ENCODE data around the gene SEPTIN1. TPM values are rescaled to one million over a fixed set of nuclear protein-coding genes. Genes with fewer than 3 reads are reported as not detected.

The SEPTIN1 gene
- total and polyA plus RNA-seq, 2 of the 13 experiments (the other 11 are each of a cell fraction or from before 2014, with no cell fraction given), result 0.18 to 0.67 TPM

- TF ChIP-seq, protein P1, sequence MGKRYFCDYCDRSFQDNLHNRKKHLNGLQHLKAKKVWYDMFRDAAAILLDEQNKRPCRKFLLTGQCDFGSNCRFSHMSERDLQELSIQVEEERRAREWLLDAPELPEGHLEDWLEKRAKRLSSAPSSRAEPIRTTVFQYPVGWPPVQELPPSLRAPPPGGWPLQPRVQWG (CRISPR knock-in tag; IDR thresholded peaks at IDR 0.05; ENCODE audit: borderline replicate concordance, low read depth), result no peak
- TF ChIP-seq SP5 (CRISPR knock-in tag; IDR thresholded peaks at IDR 0.05; ENCODE audit: borderline replicate concordance, low read depth) (no peak), HNRNPLL (IDR thresholded peaks at IDR 0.05; ENCODE audit: low read depth, low read length, poor library complexity, severe bottlenecking) (no peak), XBP1 (CRISPR knock-in tag; IDR thresholded peaks at IDR 0.05) (no peak), SOX5 (CRISPR knock-in tag; IDR thresholded peaks at IDR 0.05; ENCODE audit: borderline replicate concordance) (no peak), KDM5B (CRISPR knock-in tag; IDR thresholded peaks at IDR 0.05; ENCODE audit: borderline replicate concordance) (peak; percentile 39; the same call in 1 of the 2 replicates), BRD4 (CRISPR knock-in tag; IDR thresholded peaks at IDR 0.05) (no peak), HDAC2 (CRISPR knock-in tag; IDR thresholded peaks at IDR 0.05) (no peak), SMYD3 (CRISPR knock-in tag; IDR thresholded peaks at IDR 0.05) (no peak), MED1 (CRISPR knock-in tag; IDR thresholded peaks at IDR 0.05) (no peak), DRAP1 (CRISPR knock-in tag; IDR thresholded peaks at IDR 0.05) (no peak), ZNF160 (CRISPR knock-in tag; IDR thresholded peaks at IDR 0.05) (no peak), ZNF678 (CRISPR knock-in tag; IDR thresholded peaks at IDR 0.05) (no peak), IRF1 (CRISPR knock-in tag; IDR thresholded peaks at IDR 0.05; ENCODE audit: low read depth) (no peak), FOXM1 (CRISPR knock-in tag; IDR thresholded peaks at IDR 0.05) (no peak), ZNF180 (CRISPR knock-in tag; IDR thresholded peaks at IDR 0.05; ENCODE audit: borderline replicate concordance, low read depth) (no peak), RAD51 (IDR thresholded peaks at IDR 0.05; ENCODE audit: borderline replicate concordance) (no peak), ZNF841 (CRISPR knock-in tag; IDR thresholded peaks at IDR 0.05; ENCODE audit: borderline replicate concordance) (no peak), FIP1L1 (IDR thresholded peaks at IDR 0.05; ENCODE audit: borderline replicate concordance, insufficient read depth, low read depth, low read length) (no peak), NFYB (CRISPR knock-in tag; IDR thresholded peaks at IDR 0.05) (no peak), ZNF136 (CRISPR knock-in tag; IDR thresholded peaks at IDR 0.05; ENCODE audit: low read depth) (no peak), NCOA2 (CRISPR knock-in tag; IDR thresholded peaks at IDR 0.05) (no peak), DDIT3 (CRISPR knock-in tag; IDR thresholded peaks at IDR 0.05) (no peak), ZNF446 (CRISPR knock-in tag; IDR thresholded peaks at IDR 0.05) (no peak), DMAP1 (CRISPR knock-in tag; IDR thresholded peaks at IDR 0.05) (no peak), PTBP1 (IDR thresholded peaks at IDR 0.05; ENCODE audit: low read depth, low read length, poor library complexity, severe bottlenecking) (peak; percentile 64)
Observed at GRCh38 chr16:30369091-30369937, 13.0 kb downstream of the SEPTIN1 start (continued).
